Stimulated activated CD8-positive, alpha-beta memory T cell treated with anti-CD3 and anti-CD28 coated beads, Interleukin-2, amount 100 ng/mL, for 1 hour (primary cell): ENCODE data around the gene PRSS33.

ENCODE experiments used
- DNase-seq, 2 donors: peaks; one replicate each; pipeline ENCODE4 v3.0.0-alpha.2; 2020; ENCODE audit warnings: low read depth in 2 of 2

Gene PRSS33

DNA sequence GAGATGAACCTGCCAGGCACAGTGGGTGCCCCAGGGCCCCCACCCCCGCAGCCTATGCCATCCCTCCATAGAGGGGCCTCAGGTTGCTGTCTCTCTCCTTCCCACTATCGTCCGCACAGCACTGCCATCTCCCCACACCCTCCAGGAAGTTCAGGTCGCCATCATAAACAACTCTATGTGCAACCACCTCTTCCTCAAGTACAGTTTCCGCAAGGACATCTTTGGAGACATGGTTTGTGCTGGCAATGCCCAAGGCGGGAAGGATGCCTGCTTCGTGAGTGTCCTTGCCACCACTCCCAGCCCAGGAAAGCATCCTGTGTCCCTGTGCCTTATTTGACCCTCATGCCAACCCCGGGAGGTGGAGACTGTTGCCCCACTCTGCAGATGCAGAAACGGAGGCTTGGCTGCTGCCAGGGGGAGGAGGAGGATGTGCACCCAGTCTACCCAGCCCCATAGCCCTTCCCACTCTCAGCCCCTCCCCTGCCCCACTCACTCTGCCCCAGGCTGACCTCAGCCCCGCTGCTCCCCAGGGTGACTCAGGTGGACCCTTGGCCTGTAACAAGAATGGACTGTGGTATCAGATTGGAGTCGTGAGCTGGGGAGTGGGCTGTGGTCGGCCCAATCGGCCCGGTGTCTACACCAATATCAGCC is 33.6 kb upstream of the PRSS33 start:
- DNase-seq = no peak

DNA sequence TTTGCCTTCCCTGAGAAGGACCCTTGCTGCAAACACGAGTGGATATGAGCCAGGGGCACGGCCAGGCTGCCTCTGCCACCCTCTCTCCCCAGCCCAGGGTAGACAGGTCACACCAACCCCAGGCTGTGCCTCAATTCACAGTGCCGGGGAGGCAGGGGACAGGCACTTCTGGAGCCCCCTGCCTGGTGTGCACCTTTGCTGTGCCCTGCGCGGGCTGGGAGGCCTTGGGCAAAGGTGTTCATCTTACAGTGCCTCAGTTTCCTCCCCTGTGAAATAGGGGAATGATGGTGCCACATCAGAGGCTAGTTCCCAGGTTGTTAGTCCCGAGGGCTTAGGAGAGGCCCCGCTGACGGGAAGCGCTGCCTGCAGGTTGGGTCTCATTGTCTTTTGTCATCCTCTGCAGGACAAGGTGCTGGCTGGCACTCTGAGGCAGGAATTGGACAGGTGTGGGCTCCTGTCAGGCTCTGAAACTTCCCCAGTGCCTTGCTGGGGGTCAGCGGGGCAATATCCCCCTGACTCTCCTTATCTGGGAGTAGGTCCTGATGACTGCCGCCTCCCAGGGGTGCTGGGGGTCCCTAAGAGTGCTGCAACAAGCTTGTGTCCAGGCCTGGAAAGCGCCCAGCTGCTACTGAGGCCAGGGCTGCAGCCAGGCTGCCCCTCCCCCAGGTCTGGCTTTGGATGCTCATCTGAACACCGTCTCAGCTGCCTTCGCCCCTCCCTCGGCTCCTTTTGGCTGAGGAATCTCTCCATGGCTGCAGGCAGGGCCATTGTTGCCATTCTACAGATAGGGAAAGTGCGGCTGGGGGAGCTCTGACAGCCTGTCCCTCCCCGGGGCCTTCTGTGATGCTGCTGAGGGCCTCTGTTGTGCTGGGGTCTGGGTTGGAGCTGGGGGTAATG is 32.8 kb upstream of the PRSS33 start:
- no peak for DNase-seq

DNA sequence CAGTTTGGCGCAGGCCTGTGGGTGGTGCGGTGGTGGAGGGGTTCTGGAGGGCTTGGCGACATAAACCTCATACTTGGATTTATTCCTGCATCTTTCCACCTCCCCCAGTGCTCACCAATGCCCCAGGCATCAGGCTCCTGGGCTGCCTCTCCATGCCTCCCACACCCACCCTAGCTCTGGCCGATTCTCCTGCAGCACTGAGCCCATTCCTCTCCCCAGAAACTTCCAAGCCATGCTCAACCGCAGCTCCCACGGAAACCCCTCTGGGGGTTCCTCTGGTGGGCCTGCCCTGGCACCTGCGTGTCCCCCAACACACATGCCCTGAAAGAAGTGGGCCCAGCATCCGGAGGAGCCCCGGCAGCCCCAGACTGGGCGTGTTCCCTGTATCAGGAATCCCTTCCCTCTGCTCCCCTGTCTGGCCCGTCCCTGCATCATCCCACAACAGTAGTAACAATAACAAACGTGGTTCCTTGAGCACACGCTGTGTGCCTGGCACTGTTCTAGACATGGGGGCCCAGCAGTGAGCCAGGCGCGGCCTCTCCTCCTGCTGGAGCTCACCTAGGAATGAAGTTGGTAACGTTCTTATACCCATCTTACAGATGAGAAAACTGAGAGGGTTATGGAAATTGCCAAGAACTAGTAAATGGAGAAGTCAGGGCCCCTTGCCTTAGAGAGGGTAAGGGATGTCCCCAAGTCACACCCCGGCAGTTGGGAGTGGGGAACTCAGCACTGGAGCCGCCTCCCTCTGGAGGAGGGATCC is 32.0 kb upstream of the PRSS33 start:
- DNase-seq = no peak

DNA sequence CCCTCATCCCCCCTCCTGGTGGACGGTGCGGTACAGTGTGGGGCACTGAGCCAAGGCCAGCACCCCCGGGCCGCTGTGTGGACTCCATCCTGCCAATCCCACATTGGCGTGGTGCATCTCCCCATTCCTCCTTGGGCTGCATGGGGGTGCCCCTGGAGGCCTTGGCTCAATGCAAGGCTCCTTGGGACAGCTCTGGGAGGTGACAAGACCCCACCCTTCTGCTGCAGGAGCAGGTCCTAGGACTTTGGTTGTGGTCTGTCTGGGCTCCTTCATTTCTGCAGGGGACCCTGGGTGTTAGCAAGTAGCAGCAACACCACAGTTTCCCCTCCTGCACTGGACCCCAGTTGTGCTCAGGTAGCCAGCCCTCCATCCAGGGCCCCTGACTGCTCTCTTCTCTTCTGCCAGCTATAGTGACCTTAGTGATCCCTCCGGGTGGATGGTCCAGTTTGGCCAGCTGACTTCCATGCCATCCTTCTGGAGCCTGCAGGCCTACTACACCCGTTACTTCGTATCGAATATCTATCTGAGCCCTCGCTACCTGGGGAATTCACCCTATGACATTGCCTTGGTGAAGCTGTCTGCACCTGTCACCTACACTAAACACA is 31.0 kb upstream of the PRSS33 start:
- no peak for DNase-seq

DNA sequence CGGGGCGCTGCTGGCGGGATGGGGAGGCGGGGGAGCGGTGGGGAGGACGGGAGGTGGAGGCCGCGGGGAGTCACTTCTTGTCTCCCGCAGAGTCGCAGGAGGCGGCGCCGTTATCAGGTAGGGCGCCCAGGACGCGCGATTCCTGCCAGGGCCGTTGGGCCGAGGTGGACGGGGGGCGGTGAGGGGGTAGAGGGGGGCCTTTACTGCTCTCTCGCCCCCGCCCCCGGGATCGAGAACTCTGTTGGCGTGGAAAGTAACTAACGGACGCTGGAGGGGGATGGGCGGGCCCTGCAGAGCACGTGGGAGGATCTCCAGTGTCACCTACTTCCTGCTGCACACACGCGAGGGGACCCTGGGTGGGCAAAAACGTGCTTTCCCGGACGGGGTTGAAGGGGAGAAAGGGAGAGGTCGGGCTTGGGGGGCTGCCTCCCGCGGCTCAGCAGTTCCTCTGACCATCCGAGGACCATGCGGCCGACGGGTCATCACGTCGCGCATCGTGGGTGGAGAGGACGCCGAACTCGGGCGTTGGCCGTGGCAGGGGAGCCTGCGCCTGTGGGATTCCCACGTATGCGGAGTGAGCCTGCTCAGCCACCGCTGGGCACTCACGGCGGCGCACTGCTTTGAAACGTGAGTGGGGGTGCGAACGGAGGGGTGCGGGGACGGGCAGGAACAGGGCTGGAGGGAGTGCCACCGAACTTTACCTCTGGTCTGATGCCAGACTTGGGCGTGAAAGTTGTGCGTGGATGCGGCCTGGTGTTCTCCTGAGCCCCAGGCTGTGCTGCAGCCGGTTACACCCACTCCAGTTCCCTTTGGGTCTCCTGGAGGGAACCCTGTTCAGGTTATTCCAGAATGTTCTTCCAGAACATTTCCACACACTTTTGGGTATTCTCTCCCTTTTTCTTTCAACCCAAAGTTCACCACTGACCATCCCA is 30.2 kb upstream of the PRSS33 start:
- DNase-seq = no peak

DNA sequence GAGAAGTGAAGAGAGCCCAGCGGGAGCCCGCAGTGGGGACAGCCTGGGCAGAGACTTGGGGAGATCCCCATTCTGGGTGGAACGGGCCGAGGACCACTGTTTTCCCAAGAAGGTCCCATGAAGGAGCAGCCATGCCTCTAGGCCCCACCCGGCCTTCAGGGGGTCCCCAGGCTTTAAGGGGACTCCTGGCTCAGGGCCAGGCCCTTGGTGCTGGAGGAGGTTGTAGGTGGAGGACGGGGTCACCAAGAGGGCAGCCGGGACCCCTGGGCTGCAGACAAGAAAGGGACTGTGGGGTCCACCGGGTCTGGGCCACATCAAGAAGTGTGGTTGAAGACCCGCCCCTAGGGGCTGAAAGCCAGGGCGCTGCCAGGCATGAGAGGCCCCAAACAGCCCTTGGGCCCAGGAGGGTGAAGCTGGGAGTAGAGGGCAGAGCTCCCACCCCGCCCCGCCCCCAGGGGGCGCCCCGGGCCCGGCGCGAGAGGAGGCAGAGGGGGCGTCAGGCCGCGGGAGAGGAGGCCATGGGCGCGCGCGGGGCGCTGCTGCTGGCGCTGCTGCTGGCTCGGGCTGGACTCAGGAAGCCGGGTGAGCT is 29.5 kb upstream of the PRSS33 start, which contains the start of gene PRSS21:
Gene PRSS21, plus strand, starts transcription at position 487 of the 589 bp plus-strand sequence. Its CDS starts 32 bp downstream, at position 519.
- peak in 1 of 2 donors; percentile 8 for DNase-seq

DNA sequence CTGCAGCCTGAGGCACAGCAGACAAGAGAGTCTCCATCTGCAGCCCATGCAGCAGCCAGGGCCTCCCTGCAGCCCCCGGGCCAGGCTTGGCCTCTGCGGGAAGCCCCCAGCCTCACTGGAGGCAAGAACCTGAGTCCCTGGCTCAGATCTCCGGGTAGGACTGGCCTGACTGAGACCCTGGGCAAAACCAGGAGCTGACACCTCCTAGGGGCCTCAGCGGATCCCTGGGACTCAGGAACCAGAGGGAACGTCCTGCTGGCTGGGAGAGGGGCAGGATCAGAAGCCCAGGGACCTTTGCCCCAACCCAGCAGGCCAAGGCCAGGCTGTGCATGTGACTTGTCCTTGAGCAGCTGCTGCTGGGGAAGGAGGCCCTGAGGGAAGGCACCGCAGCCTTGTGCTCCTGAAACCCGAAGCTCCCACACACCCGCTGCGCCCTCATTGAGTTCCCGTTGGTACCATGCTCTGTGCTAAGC is 28.0 kb upstream of the PRSS33 start:
- no peak for DNase-seq

DNA sequence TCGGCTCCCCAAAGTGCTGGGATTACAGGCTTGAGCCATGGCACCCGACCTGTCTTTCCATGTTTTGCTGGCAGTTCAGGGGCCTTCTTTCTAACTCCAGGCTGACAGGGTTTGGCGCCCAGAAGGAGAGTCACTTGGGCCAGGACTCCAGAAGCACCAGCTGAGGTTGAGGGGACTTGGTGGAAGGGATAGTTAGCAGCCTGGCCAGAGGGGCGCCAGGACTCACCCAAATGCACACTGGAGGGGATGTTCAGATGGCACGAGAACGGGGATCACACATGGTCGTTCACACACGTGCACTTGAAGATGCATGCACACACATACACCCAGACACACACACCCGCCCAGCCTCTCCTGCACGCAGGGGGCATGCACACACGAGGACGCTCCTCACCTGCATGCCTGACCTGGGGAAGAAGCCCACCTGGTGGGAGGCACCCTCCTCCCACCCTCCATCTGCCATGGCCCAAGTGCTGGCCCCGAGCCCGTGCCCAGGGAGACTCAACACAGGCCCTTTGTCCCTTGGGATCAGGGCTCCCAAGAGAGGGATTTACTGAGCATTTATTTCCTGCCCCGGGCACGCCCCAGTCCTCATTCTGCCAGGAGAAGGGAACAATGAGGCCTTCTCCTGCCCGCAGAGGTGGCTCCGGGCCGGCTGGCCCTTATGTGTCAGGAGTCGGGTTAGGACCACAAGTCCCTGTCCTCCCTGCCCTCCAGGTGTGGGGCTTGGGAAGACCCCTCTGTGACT is 27.4 kb upstream of the PRSS33 start:
- DNase-seq = no peak

DNA sequence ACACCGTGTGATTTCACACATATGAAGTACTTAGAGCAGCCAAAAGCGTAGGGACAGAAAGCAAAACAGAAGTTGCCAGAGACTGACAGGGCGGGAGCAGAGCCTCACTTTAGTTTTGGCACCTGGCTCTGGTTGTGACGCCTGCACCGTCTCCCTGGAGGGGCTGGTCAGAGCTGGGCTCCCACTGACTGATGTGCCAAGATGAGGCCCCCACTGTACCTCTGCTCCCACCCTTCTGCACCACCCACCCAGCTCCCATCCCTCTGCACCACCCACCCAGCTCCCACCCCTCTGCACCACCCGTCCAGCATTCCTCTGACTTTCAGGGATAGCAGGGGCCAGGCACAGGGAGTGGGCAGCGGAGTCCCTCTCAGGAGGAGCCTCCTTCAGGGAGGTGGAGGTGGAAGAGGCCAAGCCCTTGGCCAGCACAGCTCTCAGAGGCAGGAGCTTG is 26.4 kb upstream of the PRSS33 start:
- no peak for DNase-seq

DNA sequence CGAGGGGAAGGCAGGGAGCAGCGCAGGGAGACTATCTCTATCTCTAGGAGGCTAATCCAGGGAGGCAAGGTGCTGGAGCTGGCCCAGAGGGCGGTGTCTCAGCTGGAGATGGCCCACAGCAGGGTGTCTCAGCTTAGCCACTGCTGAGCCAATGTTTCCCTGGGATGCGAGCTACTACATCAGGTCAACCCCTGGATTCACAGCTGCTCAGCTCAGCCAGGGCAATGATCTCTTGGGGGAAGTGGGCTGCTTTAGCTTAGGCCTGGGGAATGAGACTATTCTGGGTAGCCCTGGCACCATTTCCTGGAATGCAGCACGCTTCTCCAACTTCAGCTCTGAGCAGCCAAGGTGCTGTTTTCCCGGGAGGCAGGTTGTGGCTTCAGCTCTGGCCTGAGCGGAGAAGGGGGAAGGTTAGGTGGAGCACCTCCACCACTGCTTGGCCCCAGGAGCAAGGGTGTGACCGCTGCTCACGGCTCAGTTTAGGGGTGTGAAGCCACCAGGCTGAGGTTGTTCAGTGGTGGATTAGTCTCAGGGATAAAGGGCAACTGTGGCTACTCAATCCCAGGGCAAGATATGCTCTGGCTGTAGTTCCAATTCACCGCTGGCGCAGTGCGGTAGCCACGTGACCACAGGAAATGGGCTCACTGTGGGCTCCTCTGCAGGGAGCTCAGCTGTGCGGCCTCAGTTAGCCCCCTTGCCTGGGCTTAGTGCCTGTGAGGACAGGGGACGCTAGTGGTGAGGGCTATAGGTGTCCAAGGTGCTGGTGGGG is 24.5 kb upstream of the PRSS33 start:
- DNase-seq = no peak

DNA sequence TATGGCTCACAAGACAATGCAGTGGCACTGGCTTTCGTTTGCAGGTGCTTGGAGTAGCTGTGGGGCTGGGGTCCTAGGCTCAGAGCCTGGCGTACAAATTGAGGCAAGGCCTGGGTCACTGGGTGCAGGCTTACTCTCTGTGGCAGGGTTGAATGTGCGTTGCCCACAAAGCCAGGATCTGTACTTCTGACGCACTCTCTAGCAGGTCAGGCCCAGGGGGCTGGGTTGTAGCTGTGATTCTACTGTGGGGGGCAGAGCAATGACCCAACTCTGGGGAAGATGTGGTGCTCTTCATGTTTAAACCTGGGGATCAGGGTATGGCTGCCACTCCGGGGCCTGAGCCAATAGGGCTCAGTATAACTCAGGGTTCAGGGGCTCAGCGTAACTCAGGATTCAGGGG is 23.3 kb upstream of the PRSS33 start:
- no peak for DNase-seq

DNA sequence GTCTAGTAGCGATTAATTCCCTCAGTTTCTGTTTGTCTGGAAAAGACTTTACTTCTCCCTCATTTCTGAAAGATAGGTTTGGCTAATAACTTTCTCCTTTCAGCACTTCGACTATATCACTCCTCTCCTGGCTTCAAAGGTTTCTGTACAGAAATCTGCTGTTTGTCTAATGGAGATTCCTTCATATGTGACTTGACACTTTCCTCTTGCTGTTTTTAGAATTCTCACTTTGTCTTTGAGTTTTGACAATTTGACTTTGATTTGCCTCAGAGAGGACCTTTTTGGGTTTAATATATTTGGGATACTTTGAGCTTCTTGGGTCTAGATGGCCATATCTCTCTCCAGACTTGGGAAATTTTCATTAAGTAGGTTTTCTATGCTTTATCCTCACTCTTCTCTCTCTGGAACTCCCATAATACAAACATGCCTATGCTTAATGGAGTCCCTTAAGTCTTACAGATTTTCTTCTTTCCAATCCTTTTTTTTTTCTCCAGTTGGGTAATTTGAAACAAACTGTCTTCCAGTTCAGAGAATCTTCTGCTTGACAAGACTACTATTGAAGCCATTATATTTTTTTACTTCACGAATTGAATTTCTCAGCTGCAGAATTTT is 21.9 kb upstream of the PRSS33 start:
- DNase-seq = no peak

DNA sequence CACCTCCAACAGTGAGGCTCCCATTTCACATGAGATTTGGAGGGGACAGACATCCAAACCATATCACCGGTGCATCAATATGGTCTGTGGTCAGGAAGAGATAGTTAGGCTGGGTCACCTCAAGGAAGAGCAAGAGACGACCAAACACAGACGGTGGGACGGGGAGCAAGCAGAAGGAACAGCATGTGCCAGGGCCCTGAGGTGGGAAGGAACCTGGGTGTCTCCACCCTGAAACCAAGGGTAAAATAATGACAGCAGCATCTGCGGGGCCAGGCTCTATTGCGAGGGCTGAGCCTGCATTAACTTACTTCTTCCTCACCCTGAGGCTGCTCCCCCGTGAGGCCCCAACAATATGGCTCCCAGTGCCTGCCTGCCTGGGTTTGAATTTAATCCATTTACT is 20.8 kb upstream of the PRSS33 start:
- no peak for DNase-seq

DNA sequence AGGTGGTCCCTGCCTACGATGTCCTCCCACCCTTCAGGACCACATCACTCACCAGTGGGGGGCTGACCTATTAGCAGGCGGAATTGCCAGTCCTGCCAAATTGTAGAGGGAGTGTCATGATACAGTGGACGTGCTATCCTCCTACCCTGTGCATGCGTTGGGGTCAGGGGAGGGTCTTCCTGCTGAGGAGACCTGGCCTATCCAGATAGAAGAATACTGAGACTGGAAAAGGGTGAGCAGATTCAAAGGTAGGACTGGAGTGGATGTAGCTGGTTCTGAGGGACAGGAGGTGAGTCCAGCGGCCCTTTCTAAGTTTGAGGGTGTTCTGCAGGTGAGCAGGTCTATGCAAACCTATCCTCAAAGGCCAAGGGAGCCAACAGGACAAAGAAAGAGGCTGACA is 18.9 kb upstream of the PRSS33 start:
- DNase-seq = no peak

DNA sequence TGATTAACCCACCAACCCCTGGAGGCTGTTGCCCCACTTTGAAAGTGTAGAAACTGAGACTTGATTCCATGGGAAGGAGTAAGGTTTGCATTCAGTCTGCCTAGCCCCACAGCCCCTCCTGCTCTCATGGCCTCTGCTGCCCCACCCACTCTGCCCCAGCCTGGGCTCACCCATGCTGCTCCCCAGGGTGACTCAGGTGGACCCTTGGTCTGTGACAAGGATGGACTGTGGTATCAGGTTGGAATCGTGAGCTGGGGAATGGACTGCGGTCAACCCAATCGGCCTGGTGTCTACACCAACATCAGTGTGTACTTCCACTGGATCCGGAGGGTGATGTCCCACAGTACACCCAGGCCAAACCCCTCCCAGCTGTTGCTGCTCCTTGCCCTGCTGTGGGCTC is 17.4 kb upstream of the PRSS33 start:
- DNase-seq = no peak

DNA sequence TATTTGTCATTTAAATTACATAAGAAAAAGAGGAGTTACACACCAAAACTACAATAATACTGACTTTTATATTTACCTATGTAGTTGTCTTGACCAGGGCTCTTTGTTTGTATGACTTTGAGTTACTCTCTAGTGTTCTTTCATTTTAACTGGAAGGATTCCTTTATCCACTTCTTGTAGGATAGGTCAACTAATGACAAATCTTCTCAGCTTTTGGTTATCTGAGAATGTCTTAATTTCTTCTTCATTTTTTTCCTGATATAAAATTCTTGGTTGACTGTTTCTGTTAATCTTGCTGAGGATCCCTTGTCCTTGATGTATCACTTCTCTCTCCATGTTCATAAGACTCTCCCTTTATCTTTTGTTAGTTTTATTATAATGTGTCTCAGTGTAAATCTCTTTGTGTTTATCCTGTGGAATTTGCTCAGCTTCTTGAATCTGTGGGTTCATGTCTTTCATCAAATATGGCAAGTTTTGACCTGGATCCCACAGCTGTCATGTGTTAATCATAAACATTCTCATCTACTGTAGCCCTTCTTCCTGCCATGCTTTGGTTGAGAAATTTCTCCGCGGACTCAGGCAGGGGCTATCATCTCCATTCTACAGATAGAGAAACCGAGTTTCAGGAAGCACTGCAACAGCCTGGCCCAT is 16.3 kb upstream of the PRSS33 start:
- no peak for DNase-seq

DNA sequence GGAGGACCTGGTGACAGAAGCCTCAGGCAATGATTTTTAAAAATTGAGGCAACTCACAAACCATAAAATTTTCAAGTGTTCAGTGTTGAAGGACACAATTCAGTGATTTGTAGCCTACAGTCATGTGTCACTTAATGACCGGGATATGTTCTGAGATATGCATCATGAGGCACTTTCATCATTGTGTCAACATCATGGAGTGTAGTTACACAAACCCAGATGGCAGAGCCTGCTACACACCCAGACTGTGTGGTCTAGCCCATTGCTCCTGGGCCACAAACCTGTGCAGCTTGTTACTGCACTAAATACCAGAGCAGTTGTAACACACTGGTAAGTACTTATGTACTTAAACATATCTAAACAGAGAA is 12.5 kb upstream of the PRSS33 start:
- no peak for DNase-seq
